ENCODE data around the gene SLC8B1.

GRCh38 chr12:113292547-113292946 is 42.4 kb downstream of the SLC8B1 start:
- no peak for TF ChIP-seq POLR2AphosphoS5 (IDR thresholded peaks at IDR 0.05; ENCODE audit: borderline replicate concordance, low read depth, low read length)
- TF ChIP-seq EZH2 (IDR thresholded peaks at IDR 0.05), result no peak
